Lung (tissue), 12 donors: ENCODE results near the gene ROBO1. TPM values are rescaled to one million over a fixed set of nuclear protein-coding genes. Genes with fewer than 3 reads are reported as not detected.

Experiments used
- ATAC-seq: fragments of 200-7000 bp; cut with Tn5 transposase; one replicate; pipeline ENCODE4 v1.9.1; 2020; ENCODE audit warnings: moderate number of reproducible peaks; ENCODE audit not compliant: insufficient read depth, low FRiP score
- DNase-seq, 3 donors: peaks; one replicate each; pipeline ENCODE4 v3.0.0-alpha.2; 2013 to 2017
- H3K27ac ChIP-seq, 2 donors: one replicate each; pipeline ENCODE4 v1.5.1; 2013; ENCODE audit warnings: mild to moderate bottlenecking in 2 of 2, moderate library complexity in 2 of 2, control low read depth in 1 of 2, inconsistent platforms in 1 of 2, low read depth in 1 of 2, low read length in 1 of 2
- H3K27me3 ChIP-seq, 3 donors: one replicate each; pipeline ENCODE4 v1.5.1; 2013; ENCODE audit warnings: low read length in 2 of 3; ENCODE audit not compliant: control insufficient read depth in 3 of 3, insufficient read depth in 3 of 3
- H3K36me3 ChIP-seq, 4 donors: one replicate each; pipeline ENCODE4 v1.5.1; 2013; ENCODE audit warnings: low read length in 4 of 4, mild to moderate bottlenecking in 1 of 4, moderate library complexity in 1 of 4; ENCODE audit not compliant: control insufficient read depth in 4 of 4, insufficient read depth in 4 of 4
- H3K4me1 ChIP-seq, 5 donors: one replicate each; pipeline ENCODE4 v1.5.1; 2013; ENCODE audit warnings: low read length in 5 of 5, mild to moderate bottlenecking in 2 of 5, moderate library complexity in 1 of 5; ENCODE audit not compliant: control insufficient read depth in 5 of 5, insufficient read depth in 5 of 5
- H3K4me3 ChIP-seq: one replicate; pipeline ENCODE4 v1.5.1; 2013; ENCODE audit warnings: mild to moderate bottlenecking, control low read depth, moderate library complexity
- H3K9ac ChIP-seq, 2 donors: one replicate each; pipeline ENCODE4 v1.5.1; 2013; ENCODE audit warnings: low read length in 2 of 2, control low read depth in 1 of 2; ENCODE audit not compliant: insufficient read depth in 1 of 2
- H3K9me3 ChIP-seq, 4 donors: one replicate each; pipeline ENCODE4 v1.5.1; 2013; ENCODE audit warnings: low read length in 3 of 4, mild to moderate bottlenecking in 1 of 4, moderate library complexity in 1 of 4; ENCODE audit not compliant: control insufficient read depth in 4 of 4, insufficient read depth in 3 of 4
- WGBS, 2 donors: extraction: QIAGEN DNeasy Blood & Tissue Kit; methylation state at CpG; one replicate each; pipeline ENCODE4 v1.1.7; 2013; 5-methylcytosine and 5-hydroxymethylcytosine counted together
- polyA plus RNA-seq, 2 donors: library from polyadenylated mRNA; stranded (reverse); fragments of 200-250 nt; gene quantifications; one replicate each; pipeline ENCODE4 v1.2.1, GENCODE V29; 2013
- total RNA-seq, 2 donors: library from RNA; depleted of rRNA in 1 of 2; stranded (reverse); fragments of >200 nt in 1 of 2; gene quantifications; one replicate each; pipeline ENCODE4 v1.2.1, GENCODE V29; 2014 to 2021
- TF ChIP-seq, protein P1 (sequence below): IDR thresholded peaks from 2 replicates; pipeline ENCODE4 v1.5.1; 2012; ENCODE audit warnings: mild to moderate bottlenecking; ENCODE audit errors: control extremely low read depth, extremely low read depth
- donor health status: control.
- donor health status: control.
- donor health status: Bipolar disorder and iron deficiency.
- donor health status: healthy.
- donor health status: DM: yes; HTN: yes; CAD: no.

The ROBO1 gene
- total and polyA plus RNA-seq, 4 donors, result 2.6 to 72.6 (median 15.7) TPM

DNA sequence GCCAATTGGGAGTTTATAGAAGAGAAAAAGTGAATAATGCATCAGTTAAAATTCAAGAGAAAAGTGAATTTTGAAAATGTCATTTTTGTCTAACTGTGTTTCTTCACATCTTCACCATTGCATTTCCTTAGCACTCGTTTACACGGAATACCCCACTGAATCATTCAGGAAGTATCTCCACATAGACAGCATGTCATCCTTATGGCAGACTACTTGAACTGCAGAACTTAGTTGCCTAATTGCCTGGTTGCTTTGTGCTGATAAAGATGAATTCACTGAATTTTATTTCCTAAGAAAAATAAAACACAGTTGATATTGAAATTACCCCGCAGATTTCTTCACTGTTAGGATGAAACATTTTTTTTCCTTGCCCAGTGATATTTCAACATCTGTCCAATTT, 627.1 kb downstream of the ROBO1 start:
- DNase-seq (no peak), ATAC-seq (no peak)
- TF ChIP-seq, protein P1, sequence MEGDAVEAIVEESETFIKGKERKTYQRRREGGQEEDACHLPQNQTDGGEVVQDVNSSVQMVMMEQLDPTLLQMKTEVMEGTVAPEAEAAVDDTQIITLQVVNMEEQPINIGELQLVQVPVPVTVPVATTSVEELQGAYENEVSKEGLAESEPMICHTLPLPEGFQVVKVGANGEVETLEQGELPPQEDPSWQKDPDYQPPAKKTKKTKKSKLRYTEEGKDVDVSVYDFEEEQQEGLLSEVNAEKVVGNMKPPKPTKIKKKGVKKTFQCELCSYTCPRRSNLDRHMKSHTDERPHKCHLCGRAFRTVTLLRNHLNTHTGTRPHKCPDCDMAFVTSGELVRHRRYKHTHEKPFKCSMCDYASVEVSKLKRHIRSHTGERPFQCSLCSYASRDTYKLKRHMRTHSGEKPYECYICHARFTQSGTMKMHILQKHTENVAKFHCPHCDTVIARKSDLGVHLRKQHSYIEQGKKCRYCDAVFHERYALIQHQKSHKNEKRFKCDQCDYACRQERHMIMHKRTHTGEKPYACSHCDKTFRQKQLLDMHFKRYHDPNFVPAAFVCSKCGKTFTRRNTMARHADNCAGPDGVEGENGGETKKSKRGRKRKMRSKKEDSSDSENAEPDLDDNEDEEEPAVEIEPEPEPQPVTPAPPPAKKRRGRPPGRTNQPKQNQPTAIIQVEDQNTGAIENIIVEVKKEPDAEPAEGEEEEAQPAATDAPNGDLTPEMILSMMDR, result no peak
- Histone ChIP-seq H3K9me3 (no peaks in the 10 kb centered on the region), H3K27me3 (no peaks in the 10 kb centered on the region), H3K4me1 (no peaks in the 10 kb centered on the region), H3K9ac (no peak overlapping the region), H3K4me3 (no peak overlapping the region), H3K27ac (no peak overlapping the region), H3K36me3 (no peaks in the 10 kb centered on the region)
- WGBS, 2 donors, result 65 to 71% methylated on average over 3 of the region's 3 CpGs

DNA sequence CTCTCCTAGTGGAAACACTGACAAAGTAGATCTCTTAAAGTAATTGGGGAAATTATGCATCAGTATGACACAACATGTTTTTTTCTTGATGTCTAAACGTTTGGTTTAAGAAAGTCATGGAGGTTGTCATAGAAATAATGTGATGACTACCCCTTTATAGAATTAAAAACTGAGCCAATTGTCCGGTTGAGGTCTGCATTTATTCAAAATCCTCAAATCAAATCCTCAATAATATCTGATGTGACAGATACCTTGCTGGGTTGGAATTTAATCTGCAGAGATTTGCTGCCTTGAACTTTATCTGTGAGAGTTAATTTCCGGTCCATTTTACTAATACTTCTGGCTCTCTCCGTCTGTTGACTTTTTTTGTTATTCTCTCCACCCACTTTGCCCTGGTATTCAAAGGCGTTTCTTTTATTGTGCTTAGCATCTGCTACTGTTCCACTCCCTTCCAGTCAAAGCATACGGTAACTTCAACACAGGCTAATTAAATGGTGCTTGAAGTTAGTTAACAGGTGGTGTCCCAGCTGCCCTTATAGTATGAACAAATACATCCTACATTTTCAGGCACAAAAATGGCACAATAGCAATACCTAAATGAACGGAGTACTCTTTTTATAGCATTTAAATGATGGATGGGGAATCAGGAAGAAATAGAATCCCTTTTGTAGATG, 628.3 kb downstream of the ROBO1 start:
- Histone ChIP-seq H3K36me3 (no peaks in the 10 kb centered on the region), H3K4me1 (no peaks in the 10 kb centered on the region), H3K27me3 (no peaks in the 10 kb centered on the region), H3K9me3 (no peaks in the 10 kb centered on the region), H3K27ac (no peak overlapping the region), H3K9ac (no peak overlapping the region), H3K4me3 (no peak overlapping the region)
- DNase-seq (no peak), ATAC-seq (no peak)
- 69 to 70% methylated on average over 7 of the region's 7 CpGs for WGBS, 2 donors
- TF ChIP-seq, protein P1, result no peak

DNA sequence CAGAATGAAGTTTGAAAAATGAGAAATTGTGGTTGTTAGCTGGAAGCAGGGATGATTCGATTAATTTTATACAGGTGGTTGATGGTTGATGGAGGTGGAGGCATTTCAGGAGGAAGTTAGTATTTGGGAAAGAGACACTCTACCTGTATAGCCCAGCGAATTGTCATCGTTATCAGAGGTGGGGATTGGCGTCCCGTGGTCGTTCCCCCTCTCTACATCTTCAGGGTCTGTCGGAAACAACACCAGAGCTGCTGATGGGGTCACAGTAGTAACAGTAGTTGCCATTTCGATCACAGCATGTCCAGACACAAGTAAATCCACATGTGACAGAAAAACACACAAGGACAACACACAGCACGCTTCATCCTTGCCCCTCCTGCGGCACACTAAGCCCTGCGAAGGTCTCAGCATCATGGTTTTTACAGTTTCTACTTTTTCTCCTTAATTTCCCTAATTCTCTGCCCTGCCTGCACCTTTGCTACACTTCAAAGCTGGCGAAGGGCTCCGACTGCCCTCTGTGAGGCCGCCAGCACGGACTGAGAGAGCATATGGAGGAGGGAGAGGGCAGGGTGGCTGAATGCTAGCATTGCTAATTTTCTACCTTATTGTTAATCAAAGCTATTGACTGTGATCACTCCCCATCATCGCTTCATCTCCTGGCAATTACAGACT, 642.3 kb downstream of the ROBO1 start:
- peaks cover 0 to 4% (median 0%) of the 10 kb centered on the region in 3 donors for H3K27me3 ChIP-seq
- no peaks in the 10 kb centered on the region for H3K4me1 ChIP-seq
- 53 to 55% methylated on average over 16 of the region's 16 CpGs for WGBS, 2 donors
- ATAC-seq, result no peak
- TF ChIP-seq, protein P1, result no peak
- no peak overlapping the region for H3K4me3 ChIP-seq
- no peak for DNase-seq
- no peak overlapping the region for H3K9ac ChIP-seq
- H3K36me3 ChIP-seq, result no peaks in the 10 kb centered on the region
- no peak overlapping the region for H3K27ac ChIP-seq
- H3K9me3 ChIP-seq, result no peaks in the 10 kb centered on the region
